HepG2 (cell line): Measurements from ENCODE around the gene PCGF5. TPM values are rescaled to one million over a fixed set of nuclear protein-coding genes. Genes with fewer than 3 reads are reported as not detected.

Experiments used
- ATAC-seq: fragments of 200-7000 bp; cut with Tn5 transposase; 3 replicates; pipeline ENCODE4 v1.9.1; 2020; ENCODE audit warnings: mild to moderate bottlenecking, moderate library complexity
- BruUV-seq: library from RNA; stranded (reverse); fragments of 400-500 nt; replicated peaks from 2 replicates; lab custom pipeline; 2021; lab: Mats Ljungman, UMichigan
- CTCF ChIA-PET: fragments of 300-600 bp; formaldehyde crosslinking; extraction: SDS; loops from one replicate; lab custom pipeline; 2021; ENCODE audit warnings: low total read pairs, inconsistent platforms, low intra/inter-chr PET ratio; lab: Yijun Ruan, JAX
- POLR2A ChIA-PET: fragments of 350-600 bp; sonication (Branson Sonifier 250); formaldehyde crosslinking; loops from one replicate; lab custom pipeline; 2020; ENCODE audit warnings: antibody characterized with exemption, inconsistent platforms; lab: Yijun Ruan, JAX
- DNase-seq: peaks from one replicate; pipeline ENCODE4 v3.0.0-alpha.2; 2015; ENCODE audit warnings: low spot score
- FAIRE-seq: peaks from 3 replicates; lab custom pipeline; 2011; peaks lifted over from hg19 to GRCh38; lab: Jason Lieb, UNC
- H2AFZ ChIP-seq: one replicate; pipeline ENCODE4 v1.6.1; 2011; ENCODE audit warnings: low read length, inconsistent platforms
- H3K27ac ChIP-seq: fragments of 300-600 bp; 3 replicates; pipeline ENCODE4 v1.8.0; 2011; ENCODE audit warnings: mixed run types, mild to moderate bottlenecking, mixed read lengths, low read length, inconsistent platforms; ENCODE audit not compliant: insufficient read depth; ENCODE audit errors: extremely low read length
- H3K27me3 ChIP-seq, 2 experiments: fragments of 200-600 bp in 1 of 2; 2 replicates in 1 of 2; 3 replicates in 1 of 2; pipeline versions ENCODE4 v1.6.0 to v1.8.0; 2011; ENCODE audit warnings: low read length in 2 of 2, mild to moderate bottlenecking in 2 of 2, moderate library complexity in 2 of 2, inconsistent platforms in 1 of 2; ENCODE audit not compliant: insufficient read depth in 2 of 2, control insufficient read depth in 1 of 2
- H3K36me3 ChIP-seq, 2 experiments: fragments of 200-600 bp in 1 of 2; replicated peaks in 1 of 2; 2 replicates in 1 of 2; 3 replicates in 1 of 2; pipeline versions ENCODE4 v1.5.1 to v1.8.0; 2011; ENCODE audit warnings: low read length in 2 of 2, inconsistent platforms in 1 of 2; ENCODE audit not compliant: insufficient read depth in 2 of 2, control insufficient read depth in 1 of 2
- H3K4me1 ChIP-seq: 2 replicates; pipeline ENCODE4 v1.5.1; 2012; ENCODE audit warnings: low read length, inconsistent platforms; ENCODE audit not compliant: insufficient read depth
- H3K4me2 ChIP-seq: 2 replicates; pipeline ENCODE4 v1.6.0; 2011; ENCODE audit warnings: low read depth, low read length, inconsistent platforms
- H3K4me3 ChIP-seq, 3 experiments: fragments of 200-600 bp in 1 of 3; sonication (generic), shearing (Covaris generic) in 1 of 3; replicated peaks in 1 of 3; 2 replicates each; pipeline ENCODE4 v1.5.1; 2011 to 2016; ENCODE audit warnings: low read length in 3 of 3, inconsistent platforms in 2 of 3, low read depth in 2 of 3, mild to moderate bottlenecking in 2 of 3, control low read depth in 1 of 3, mixed read lengths in 1 of 3; ENCODE audit not compliant: insufficient read depth in 1 of 3
- H3K79me2 ChIP-seq: one replicate; pipeline ENCODE4 v1.6.1; 2011; ENCODE audit warnings: low read length, inconsistent platforms; ENCODE audit not compliant: insufficient read depth
- H3K9ac ChIP-seq: 2 replicates; pipeline ENCODE4 v1.6.0; 2011; ENCODE audit warnings: mild to moderate bottlenecking, low read depth, low read length, inconsistent platforms; ENCODE audit not compliant: insufficient read depth
- H3K9me3 ChIP-seq: 2 replicates; pipeline ENCODE4 v1.5.1; 2012; ENCODE audit warnings: mild to moderate bottlenecking, low read length
- H4K20me1 ChIP-seq: 2 replicates; pipeline ENCODE4 v1.6.0; 2011; ENCODE audit warnings: inconsistent platforms, mild to moderate bottlenecking, low read length, moderate library complexity; ENCODE audit not compliant: insufficient read depth
- NR1H2 ChIP-seq: sonication (generic); formaldehyde crosslinking; IDR thresholded peaks from 2 replicates; pipeline ENCODE4 v1.8.1; 2022; ENCODE audit warnings: low read depth, missing genetic modification reagents, borderline replicate concordance
- PCBP2 ChIP-seq: fragments of 200-400 bp; formaldehyde crosslinking; optimal IDR thresholded peaks from 2 replicates; pipeline ENCODE3; 2018; ENCODE audit warnings: low read length, low read depth; ENCODE audit not compliant: poor library complexity, severe bottlenecking
- SYNCRIP ChIP-seq: fragments of 200-400 bp; formaldehyde crosslinking; IDR thresholded peaks from 2 replicates; pipeline ENCODE4 v1.6.1; 2018; ENCODE audit warnings: mild to moderate bottlenecking, low read depth, low read length; ENCODE audit not compliant: insufficient read depth
- ZNF326 ChIP-seq: sonication (generic); formaldehyde crosslinking; IDR thresholded peaks from 2 replicates; pipeline ENCODE4 v1.4.0; 2020; ENCODE audit warnings: missing genetic modification reagents, borderline replicate concordance
- ZNF33A ChIP-seq: sonication (generic); formaldehyde crosslinking; IDR thresholded peaks from 2 replicates; pipeline ENCODE4 v1.5.1; 2020; ENCODE audit warnings: missing genetic modification reagents, mild to moderate bottlenecking, moderate library complexity, borderline replicate concordance
- ZNF543 ChIP-seq: sonication (generic); formaldehyde crosslinking; IDR thresholded peaks from 2 replicates; pipeline ENCODE4 v1.4.0; 2020; ENCODE audit warnings: mild to moderate bottlenecking, missing genetic modification reagents
- WGBS: methylation state at CpG from one replicate; pipeline ENCODE4 v1.1.6; 2017; ENCODE audit warnings: low lambda C conversion rate; 5-methylcytosine and 5-hydroxymethylcytosine counted together
- in situ Hi-C: cut with HindIII; loops from 2 replicates; pipeline ENCODE4 v1.10.0; 2017; ENCODE audit warnings: low pct_unique_long_range_greater_than_20kb; ENCODE audit not compliant: extremely low pct_ligation_motif_present
- intact Hi-C: fragments of 100-400 bp; cut with micrococcal nuclease; formaldehyde crosslinking; loops from one replicate; pipeline ENCODE4 v1.10.0; 2022; ENCODE audit not compliant: unreplicated experiment
- polyA plus RNA-seq, 8 experiments: library from polyadenylated mRNA; depleted of rRNA in 3 of 8; stranded (reverse) in 7 of 8; unstranded in 1 of 8; fragments of >200 nt; fragmentation: Illumina TruSeq in 4 of 8; extraction: Trizol in 4 of 8; gene quantifications; 2 replicates each; pipeline versions ENCODE4 v1.2.1 to v1.2.3, GENCODE V29; 2011 to 2016; ENCODE audit warnings: low read depth in 4 of 8, missing spikeins in 1 of 8, mixed read lengths in 1 of 8; ENCODE audit not compliant: insufficient read depth in 1 of 8
- total RNA-seq, 5 experiments: library from RNA; depleted of rRNA; stranded (reverse); fragments of >200 nt; fragmentation: Illumina TruSeq; extraction: Trizol; gene quantifications; 2 replicates each; pipeline ENCODE4 v1.2.3, GENCODE V29; 2016; ENCODE audit warnings: low read depth in 1 of 5
- TF ChIP-seq, protein P1 (sequence below): sonication (generic); formaldehyde crosslinking; IDR thresholded peaks from 2 replicates; pipeline ENCODE4 v1.8.1; 2023; ENCODE audit warnings: mild to moderate bottlenecking, inconsistent platforms, moderate library complexity, missing genetic modification reagents, borderline replicate concordance

PCGF5 gene
- total and polyA plus RNA-seq, 2 of the 13 experiments (the other 11 are each of a cell fraction or from before 2014, with no cell fraction given), result 61.3 to 138 TPM

DNA sequence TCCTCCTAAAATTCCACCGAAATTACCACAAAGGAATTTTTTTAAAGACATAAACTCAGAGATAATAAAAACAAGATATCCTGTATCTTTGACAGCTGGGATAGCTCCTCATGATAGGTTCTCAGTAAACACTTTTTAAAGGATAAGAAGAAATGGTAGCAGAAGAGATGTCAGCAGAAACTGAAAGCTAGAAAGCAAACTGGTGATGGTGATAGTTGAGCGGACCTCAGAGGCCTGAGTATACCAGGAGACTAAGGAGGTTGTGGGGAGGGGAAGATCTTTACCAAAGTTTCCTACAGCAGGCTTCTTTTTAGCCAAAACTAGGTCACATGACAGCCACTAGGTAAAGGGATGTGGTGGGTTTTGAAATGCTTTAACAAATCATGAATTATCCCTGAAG is 22.5 kb downstream of the PCGF5 start:
- no peak overlapping the region for H3K27ac ChIP-seq
- in situ Hi-C loops (no loop called here), intact Hi-C loops (no loop called here)
- H3K36me3 ChIP-seq, result peaks cover 8 to 30% of the 10 kb centered on the region in 2 experiments; a peak in 4 of 5 replicates
- no peaks in the 10 kb centered on the region for H3K9me3 ChIP-seq
- 96% methylated on average over 2 of the region's 2 CpGs for WGBS
- H4K20me1 ChIP-seq, result 0 out of 2 replicates have a peak, but pooled peaks cover 4% of the 10 kb centered on the region
- H3K4me1 ChIP-seq, result peaks cover 25% of the 10 kb centered on the region
- no peaks in the 10 kb centered on the region for H3K79me2 ChIP-seq
- ChIA-PET CTCF (no interaction called here), POLR2A (no interaction called here)
- H3K9ac ChIP-seq, result no peak overlapping the region
- ATAC-seq (no peak), DNase-seq (no peak)
- H3K27me3 ChIP-seq, result no peaks in the 10 kb centered on the region
- TF ChIP-seq ZNF326 (CRISPR knock-in tag) (no peak), PCBP2 (no peak), ZNF543 (CRISPR knock-in tag) (no peak), SYNCRIP (no peak), ZNF33A (CRISPR knock-in tag) (no peak), NR1H2 (CRISPR knock-in tag) (no peak)
- TF ChIP-seq, protein P1, sequence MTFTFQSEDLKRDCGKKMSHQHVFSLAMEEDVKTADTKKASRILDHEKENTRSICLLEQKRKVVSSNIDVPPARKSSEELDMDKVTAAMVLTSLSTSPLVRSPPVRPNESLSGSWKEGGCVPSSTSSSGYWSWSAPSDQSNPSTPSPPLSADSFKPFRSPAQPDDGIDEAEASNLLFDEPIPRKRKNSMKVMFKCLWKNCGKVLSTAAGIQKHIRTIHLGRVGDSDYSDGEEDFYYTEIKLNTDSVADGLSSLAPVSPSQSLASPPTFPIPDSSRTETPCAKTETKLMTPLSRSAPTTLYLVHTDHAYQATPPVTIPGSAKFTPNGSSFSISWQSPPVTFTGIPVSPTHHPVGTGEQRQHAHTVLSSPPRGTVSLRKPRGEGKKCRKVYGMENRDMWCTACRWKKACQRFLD (CRISPR knock-in tag), result no peak
- TF ChIP-seq, all 625 proteins: peak for 0
- Histone ChIP-seq H2AFZ (no peak overlapping the region), H3K4me3 (no peak overlapping the region), H3K4me2 (no peak overlapping the region)
- no TSS peak for BruUV-seq
- FAIRE-seq, result no peak
